Transverse colon (tissue), 4 donors: ENCODE measurements around the gene MDN1. TPM values are rescaled to one million over a fixed set of nuclear protein-coding genes. Genes with fewer than 3 reads are reported as not detected.

Experiments
- DNase-seq: peaks from one replicate; pipeline ENCODE4 v3.0.0-alpha.2; 2019
- H3K27ac ChIP-seq, 4 donors: fragments of 200-600 bp; sonication (generic); 2 replicates each; pipeline ENCODE4 v1.5.1; 2016 to 2018; ENCODE audit warnings: inconsistent platforms in 4 of 4
- H3K27me3 ChIP-seq: fragments of 200-600 bp; sonication (generic); 2 replicates; pipeline ENCODE4 v1.5.1; 2017; ENCODE audit warnings: inconsistent platforms
- H3K36me3 ChIP-seq, 4 donors: fragments of 200-600 bp; sonication (generic); 2 replicates each; pipeline ENCODE4 v1.5.1; 2017 to 2019; ENCODE audit warnings: inconsistent platforms in 4 of 4
- H3K4me1 ChIP-seq, 4 donors: fragments of 200-600 bp; sonication (generic); 2 replicates each; pipeline ENCODE4 v1.5.1; 2017 to 2020; ENCODE audit warnings: inconsistent platforms in 4 of 4
- H3K4me3 ChIP-seq, 4 donors: fragments of 200-600 bp; sonication (generic); 1 replicate in 1 of 4; 2 replicates in 3 of 4; pipeline versions ENCODE4 v1.5.1 to v1.6.1; 2017 to 2019; ENCODE audit warnings: inconsistent platforms in 4 of 4
- H3K9me3 ChIP-seq, 2 donors: fragments of 200-600 bp; sonication (generic); 2 replicates each; pipeline ENCODE4 v1.5.1; 2017 to 2019; ENCODE audit warnings: inconsistent platforms in 2 of 2
- EP300 ChIP-seq: sonication (generic); formaldehyde crosslinking; IDR thresholded peaks from one replicate; pipeline ENCODE4 v1.6.1; 2017; ENCODE audit warnings: antibody characterized with exemption, low read depth
- POLR2A ChIP-seq: fragments of 450-650 bp; IDR thresholded peaks from one replicate; pipeline ENCODE4 v1.6.1; 2016; ENCODE audit warnings: antibody characterized with exemption, mild to moderate bottlenecking, moderate library complexity
- POLR2AphosphoS5 ChIP-seq, 3 donors: sonication (generic); formaldehyde crosslinking; IDR thresholded peaks; one replicate each; pipeline ENCODE4 v1.6.1; 2016; ENCODE audit warnings: antibody characterized with exemption in 3 of 3
- whole genome bisulfite sequencing, 2 donors: methylation state at CpG; one replicate each; pipeline ENCODE4 v1.1.5; 2018; ENCODE audit warnings: low coverage in 1 of 2; 5-methylcytosine and 5-hydroxymethylcytosine counted together
- in situ Hi-C, 4 donors: fragments of 200-750 bp; cut with MboI; loops; one replicate each; pipeline versions ENCODE4 v1.15.0 to v1.15.1; 2017; ENCODE audit warnings: low sequenced_read_pairs in 3 of 4, low pct_ligation_motif_present in 1 of 4, low pct_unique_long_range_greater_than_20kb in 1 of 4
- intact Hi-C: fragments of 100-400 bp; cut with DNase I; formaldehyde crosslinking; loops from one replicate; pipeline ENCODE4 v1.15.1; 2023; ENCODE audit warnings: low total_unique reads
- total RNA-seq, 4 donors: library from RNA; depleted of rRNA; stranded (reverse); fragments of >200 nt; gene quantifications; one replicate each; pipeline ENCODE4 v1.1.0, GENCODE V29; 2016
- TF ChIP-seq, protein P1 (sequence below), 5 experiments: fragments of 200-600 bp in 3 of 5; fragments of 450-650 bp in 2 of 5; sonication (generic) in 3 of 5; IDR thresholded peaks; 1 replicate in 2 of 5; 2 replicates in 3 of 5; pipeline ENCODE4 v1.5.1; 2016 to 2017; ENCODE audit warnings: antibody characterized with exemption in 5 of 5, inconsistent platforms in 3 of 5, mild to moderate bottlenecking in 2 of 5, moderate library complexity in 1 of 5

MDN1 gene
- total RNA-seq, 4 donors from 2014 or later = 16.8 to 30.8 (median 24.0) TPM

DNA sequence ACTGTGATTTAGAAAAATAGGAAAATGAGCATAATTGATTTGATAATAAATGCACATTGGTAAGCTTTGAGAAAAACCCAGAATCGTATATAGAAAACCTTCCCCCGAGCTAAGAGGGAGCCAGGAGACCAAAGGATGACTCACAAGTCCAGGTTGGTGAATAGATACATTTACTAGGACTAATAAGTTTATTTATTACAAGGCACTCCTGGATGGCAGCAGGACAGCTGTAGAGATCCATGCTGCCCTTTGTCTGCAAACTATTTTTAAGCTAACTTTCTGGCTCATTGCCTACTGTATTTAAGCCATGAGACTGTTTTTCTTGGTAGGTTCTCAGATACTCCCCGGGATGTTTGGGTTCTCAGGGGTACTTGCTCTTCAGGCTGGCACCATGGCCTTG lies 23.5 kb upstream of the MDN1 start:
- 29 to 66% methylated on average over 2 to 3 of the region's 3 CpGs for WGBS, 2 donors
- no peak overlapping the region for H3K4me3 ChIP-seq
- H3K36me3 ChIP-seq = peaks cover 0 to 10% (median 4%) of the 10 kb centered on the region in 4 donors
- TF ChIP-seq POLR2AphosphoS5 (IDR thresholded peaks at IDR 0.05) (no peak), POLR2A (no peak), EP300 (no peak)
- TF ChIP-seq, protein P1, sequence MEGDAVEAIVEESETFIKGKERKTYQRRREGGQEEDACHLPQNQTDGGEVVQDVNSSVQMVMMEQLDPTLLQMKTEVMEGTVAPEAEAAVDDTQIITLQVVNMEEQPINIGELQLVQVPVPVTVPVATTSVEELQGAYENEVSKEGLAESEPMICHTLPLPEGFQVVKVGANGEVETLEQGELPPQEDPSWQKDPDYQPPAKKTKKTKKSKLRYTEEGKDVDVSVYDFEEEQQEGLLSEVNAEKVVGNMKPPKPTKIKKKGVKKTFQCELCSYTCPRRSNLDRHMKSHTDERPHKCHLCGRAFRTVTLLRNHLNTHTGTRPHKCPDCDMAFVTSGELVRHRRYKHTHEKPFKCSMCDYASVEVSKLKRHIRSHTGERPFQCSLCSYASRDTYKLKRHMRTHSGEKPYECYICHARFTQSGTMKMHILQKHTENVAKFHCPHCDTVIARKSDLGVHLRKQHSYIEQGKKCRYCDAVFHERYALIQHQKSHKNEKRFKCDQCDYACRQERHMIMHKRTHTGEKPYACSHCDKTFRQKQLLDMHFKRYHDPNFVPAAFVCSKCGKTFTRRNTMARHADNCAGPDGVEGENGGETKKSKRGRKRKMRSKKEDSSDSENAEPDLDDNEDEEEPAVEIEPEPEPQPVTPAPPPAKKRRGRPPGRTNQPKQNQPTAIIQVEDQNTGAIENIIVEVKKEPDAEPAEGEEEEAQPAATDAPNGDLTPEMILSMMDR (IDR thresholded peaks at IDR 0.05) = no peak
- intact Hi-C loops = no loop called here
- no peak for DNase-seq
- no peaks in the 10 kb centered on the region for H3K9me3 ChIP-seq
- H3K4me1 ChIP-seq = peaks cover 0 to 4% (median 0%) of the 10 kb centered on the region in 4 donors
- in situ Hi-C loops = loop anchor here in 1 of 4 donors (25.0 kb wide), 1 partner anchor 881 kb away; the partner anchor contains the start of gene RNGTT
- no peak overlapping the region for H3K27ac ChIP-seq
- no peaks in the 10 kb centered on the region for H3K27me3 ChIP-seq

DNA sequence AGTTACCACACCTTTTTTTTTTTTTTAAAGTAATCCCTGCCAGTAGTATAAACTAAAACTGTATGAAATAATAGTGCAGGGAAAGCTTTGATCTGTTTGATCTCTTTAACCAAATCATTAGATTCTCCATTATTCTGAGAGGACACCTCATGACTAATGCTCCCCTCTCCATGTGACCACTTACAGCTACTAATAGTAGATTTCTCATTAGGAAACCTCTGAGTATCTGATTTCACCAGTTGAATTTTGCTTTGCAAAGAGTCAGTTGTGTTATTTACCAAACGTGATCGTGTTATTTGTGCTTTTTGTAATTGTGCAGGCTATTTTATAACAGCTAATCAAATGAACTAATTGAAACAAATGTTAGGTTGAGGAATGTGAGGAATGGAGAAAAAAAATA lies 22.6 kb upstream of the MDN1 start:
- no peak overlapping the region for H3K4me3 ChIP-seq
- no peak overlapping the region for H3K27ac ChIP-seq
- peaks cover 0 to 4% (median 0%) of the 10 kb centered on the region in 4 donors for H3K4me1 ChIP-seq
- H3K36me3 ChIP-seq = peaks cover 0 to 4% (median 1%) of the 10 kb centered on the region in 4 donors
- no peaks in the 10 kb centered on the region for H3K27me3 ChIP-seq
- WGBS, 2 donors = 86 to 96% methylated on average over 2 of the region's 2 CpGs
- H3K9me3 ChIP-seq = no peaks in the 10 kb centered on the region
- TF ChIP-seq, protein P1 (IDR thresholded peaks at IDR 0.05) = no peak
- TF ChIP-seq EP300 (no peak), POLR2A (no peak), POLR2AphosphoS5 (IDR thresholded peaks at IDR 0.05) (no peak)
- in situ Hi-C loops (loop anchor here in 1 of 4 donors (25.0 kb wide), 1 partner anchor 880 kb away; the partner anchor contains the start of gene RNGTT), intact Hi-C loops (no loop called here)
- no peak for DNase-seq

DNA sequence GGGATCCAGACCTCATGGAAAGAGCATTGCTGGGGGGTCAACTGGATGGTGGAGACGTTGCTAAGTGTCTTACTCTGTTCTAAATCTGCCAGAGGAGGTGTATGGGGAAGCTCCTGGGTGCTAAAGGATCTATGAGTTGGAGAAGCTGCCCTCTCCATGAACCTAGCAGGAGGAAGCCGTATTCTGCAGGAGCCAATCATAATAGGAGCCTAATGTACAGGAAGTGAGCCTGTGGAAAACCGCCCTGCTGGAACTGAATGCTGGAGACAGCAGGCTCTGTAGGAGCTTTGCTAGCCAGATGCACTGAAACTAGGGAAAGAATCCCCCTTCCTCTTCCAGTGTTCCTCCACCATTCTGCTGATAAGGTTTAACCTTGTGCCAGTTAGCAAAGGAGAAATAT lies 20.9 kb upstream of the MDN1 start:
- Histone ChIP-seq H3K27me3 (no peaks in the 10 kb centered on the region), H3K4me1 (peaks cover 0 to 4% (median 0%) of the 10 kb centered on the region in 4 donors), H3K36me3 (no peaks in the 10 kb centered on the region), H3K9me3 (no peaks in the 10 kb centered on the region), H3K4me3 (no peak overlapping the region), H3K27ac (no peak overlapping the region)
- intact Hi-C loops = no loop called here
- in situ Hi-C loops = loop anchor here in 1 of 4 donors (25.0 kb wide), 1 partner anchor 878 kb away; the partner anchor contains the start of gene RNGTT
- no peak for DNase-seq
- 44 to 79% methylated on average over 1 to 3 of the region's 3 CpGs for WGBS, 2 donors
- no peak for TF ChIP-seq POLR2AphosphoS5 (IDR thresholded peaks at IDR 0.05)
- TF ChIP-seq, protein P1 (IDR thresholded peaks at IDR 0.05) = no peak

DNA sequence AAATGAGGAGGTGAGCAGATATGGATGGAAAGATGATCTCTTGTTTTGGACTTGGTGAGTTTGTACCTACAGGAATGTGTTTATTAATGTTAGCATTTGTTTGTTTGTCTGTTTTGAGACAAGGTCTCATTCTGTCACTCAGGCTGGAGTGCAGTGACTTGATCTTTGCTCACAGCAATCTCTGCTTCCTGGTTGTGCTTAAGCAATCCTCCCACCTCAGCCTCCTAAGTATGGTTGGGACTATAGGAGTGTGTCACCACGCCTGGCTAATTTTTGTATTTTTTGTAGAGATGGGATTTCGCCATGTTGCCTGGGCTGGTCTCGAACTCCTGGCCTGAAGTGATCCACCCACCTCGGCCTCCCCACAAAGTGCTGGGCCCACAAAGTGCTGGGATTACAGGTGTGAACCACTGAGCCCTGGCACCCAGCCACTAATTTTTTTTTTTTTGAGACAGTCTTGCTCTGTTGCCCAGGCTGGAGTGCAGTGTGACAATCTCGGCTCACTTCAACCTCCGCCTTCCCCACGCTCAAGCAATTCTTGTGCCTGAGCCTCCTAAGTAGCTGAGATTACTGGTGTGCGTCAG lies 17.1 kb upstream of the MDN1 start:
- no peak overlapping the region for H3K4me3 ChIP-seq
- no peaks in the 10 kb centered on the region for H3K4me1 ChIP-seq
- no peak for DNase-seq
- no peaks in the 10 kb centered on the region for H3K36me3 ChIP-seq
- H3K27ac ChIP-seq = no peak overlapping the region
- 92 to 93% methylated on average over 4 to 8 of the region's 8 CpGs for WGBS, 2 donors
- TF ChIP-seq POLR2A = no peak
- TF ChIP-seq, protein P1 (IDR thresholded peaks at IDR 0.05) = no peak
- no peaks in the 10 kb centered on the region for H3K27me3 ChIP-seq
- in situ Hi-C loops = loop anchor here in 1 of 4 donors (25.0 kb wide), 1 partner anchor 874 kb away; the partner anchor contains the start of gene RNGTT
- intact Hi-C loops = no loop called here
- no peaks in the 10 kb centered on the region for H3K9me3 ChIP-seq
